Fibroblast of gingiva (primary cell): ENCODE results near the gene LRP6.
"Not testable (repeated sequence)": the region's sequence is repeated elsewhere in the genome, so short reads cannot be mapped to it uniquely, and the experiment has no call there.

Experiments used
- DNase-seq: peaks from one replicate; pipeline ENCODE4 v3.0.0-alpha.2; 2011; ENCODE audit warnings: low read depth

The LRP6 gene

DNA sequence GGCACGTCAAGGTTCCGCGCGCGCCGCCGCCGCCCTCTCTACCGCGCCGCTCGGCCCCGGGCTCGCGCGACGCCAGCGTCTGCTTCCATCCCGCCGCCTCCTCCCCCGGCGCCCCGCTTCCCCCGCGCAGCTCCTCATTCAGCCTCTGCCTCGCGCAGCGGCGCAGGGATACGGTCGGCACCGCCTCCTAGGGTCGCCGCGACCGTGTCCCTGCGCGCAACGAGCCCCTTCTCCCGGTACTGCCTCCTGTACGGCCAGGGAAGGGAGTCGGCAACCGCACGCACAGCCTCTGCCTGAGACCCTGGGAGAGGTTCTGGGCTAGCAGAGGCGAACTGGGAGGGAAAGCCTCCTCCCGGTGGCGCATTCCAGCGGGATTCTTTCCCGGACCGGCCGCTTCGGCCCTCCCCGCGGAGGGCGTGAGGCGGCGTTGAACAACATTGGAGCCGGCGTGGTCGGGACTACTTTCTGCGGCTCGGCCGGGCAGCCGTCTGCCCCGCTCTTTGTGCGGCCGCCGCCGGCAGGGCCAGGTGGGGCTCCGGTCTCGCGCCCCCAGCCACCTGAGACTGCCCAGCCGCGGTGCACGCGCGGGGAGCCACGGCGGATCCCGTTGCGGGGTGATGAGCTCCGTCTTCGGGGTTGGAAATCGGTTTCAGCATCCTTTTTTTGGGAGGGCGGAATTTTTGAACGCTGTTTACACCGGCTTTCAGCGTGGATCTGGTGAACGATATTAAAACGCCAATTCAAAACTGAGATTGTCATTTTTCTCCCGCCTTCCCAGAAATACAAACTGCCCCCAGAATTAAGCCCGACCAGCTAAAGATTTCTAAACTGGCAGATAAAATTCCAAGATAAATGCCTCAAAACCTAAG lies at the start of gene LRP6:
Gene LRP6 (minus strand): TSS at position 172 of the 869 bp plus-strand sequence. CDS start 309 bp downstream, outside the sequence.
- peak; percentile 96 for DNase-seq

DNA sequence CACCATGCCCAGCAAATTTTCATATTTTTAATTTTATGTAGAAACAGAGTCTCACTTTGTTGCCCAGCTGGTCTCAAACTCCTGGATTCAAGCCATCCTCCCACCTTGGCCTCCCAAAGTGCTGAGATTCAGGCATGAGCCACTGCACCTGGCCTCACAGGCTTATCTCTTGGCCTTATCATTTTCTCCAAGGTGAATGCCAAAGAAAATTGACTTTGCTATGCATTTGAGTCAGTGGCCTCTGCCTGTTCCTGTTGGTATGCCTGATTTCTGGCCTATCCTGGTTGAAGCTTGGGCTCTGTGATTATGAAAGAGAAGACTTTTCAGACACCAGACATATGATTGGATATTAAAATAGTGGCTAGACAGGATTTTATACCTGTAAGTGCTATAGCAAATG lies 49.0 kb upstream of the LRP6 start:
- DNase-seq = no peak

- DNase-seq = not testable (repeated sequence)
Observed at GRCh38 chr12:12310695-12311094, 43.9 kb upstream of the LRP6 start.

- DNase-seq = no peak
Observed at GRCh38 chr12:12305568-12306300, 38.9 kb upstream of the LRP6 start.

GRCh38 chr12:12302976-12303375 lies 36.1 kb upstream of the LRP6 start:
- DNase-seq = no peak

DNA sequence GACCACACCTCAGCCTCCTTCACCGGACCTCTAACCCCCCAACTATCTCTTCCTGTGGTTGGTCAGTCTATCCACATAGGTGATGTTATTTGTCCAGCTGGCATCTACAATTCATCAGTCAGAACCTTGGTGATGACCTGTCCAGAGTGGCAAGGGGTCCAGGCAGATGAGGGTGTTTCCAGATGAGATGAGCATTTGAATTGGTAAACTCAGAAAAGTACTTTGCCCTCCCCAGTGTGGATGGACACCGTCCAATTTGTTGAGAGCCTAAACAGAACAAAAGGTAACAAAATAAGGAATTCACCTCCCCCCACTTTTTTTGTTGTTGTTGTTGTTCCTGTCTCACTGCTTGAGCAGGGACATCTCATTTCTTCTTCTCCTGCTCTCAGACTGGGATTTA lies 34.3 kb upstream of the LRP6 start:
- DNase-seq = no peak

GRCh38 chr12:12297201-12297830 lies 30.5 kb upstream of the LRP6 start:
- no peak for DNase-seq

GRCh38 chr12:12294215-12295005 lies 27.6 kb upstream of the LRP6 start:
- DNase-seq = peak; percentile 9

DNA sequence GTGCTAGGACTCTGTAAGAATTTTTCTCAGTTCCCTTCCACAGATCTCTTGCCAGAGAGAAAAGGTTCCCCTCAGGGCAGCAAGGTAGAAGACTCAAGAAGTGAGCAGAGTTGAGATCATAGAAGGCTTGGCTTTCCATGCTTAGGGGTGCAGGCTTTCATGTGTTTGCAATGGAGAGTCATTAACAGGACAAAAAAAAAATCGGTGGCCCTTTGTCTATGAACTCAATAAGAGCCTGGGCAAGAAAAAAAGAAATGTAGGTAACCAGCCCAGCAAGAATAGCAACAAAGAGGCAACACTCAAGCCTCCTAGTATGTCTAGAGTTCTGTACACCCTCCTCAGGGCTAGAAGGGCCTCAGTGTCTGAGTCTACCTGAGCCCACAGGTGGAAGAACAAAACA lies 23.4 kb upstream of the LRP6 start:
- no peak for DNase-seq

DNA sequence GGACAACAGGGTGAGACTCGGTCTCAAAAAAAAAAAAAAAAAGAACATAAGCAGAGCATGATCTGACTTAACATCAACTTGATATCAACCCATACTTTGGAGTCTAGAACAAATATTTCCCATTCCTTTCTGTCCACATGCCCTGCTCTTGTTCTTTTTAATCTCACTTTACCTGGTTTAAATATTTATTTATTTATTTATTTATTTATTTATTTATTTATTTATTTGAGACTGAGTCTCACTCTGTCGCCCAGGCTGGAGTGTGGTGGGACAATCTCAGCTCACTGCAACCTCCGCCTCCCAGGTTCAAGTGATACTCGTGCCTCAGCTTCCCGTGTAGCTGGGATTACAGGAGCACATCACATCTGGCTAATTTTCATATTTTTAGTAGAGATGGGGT lies 19.6 kb upstream of the LRP6 start:
- no peak for DNase-seq

DNA sequence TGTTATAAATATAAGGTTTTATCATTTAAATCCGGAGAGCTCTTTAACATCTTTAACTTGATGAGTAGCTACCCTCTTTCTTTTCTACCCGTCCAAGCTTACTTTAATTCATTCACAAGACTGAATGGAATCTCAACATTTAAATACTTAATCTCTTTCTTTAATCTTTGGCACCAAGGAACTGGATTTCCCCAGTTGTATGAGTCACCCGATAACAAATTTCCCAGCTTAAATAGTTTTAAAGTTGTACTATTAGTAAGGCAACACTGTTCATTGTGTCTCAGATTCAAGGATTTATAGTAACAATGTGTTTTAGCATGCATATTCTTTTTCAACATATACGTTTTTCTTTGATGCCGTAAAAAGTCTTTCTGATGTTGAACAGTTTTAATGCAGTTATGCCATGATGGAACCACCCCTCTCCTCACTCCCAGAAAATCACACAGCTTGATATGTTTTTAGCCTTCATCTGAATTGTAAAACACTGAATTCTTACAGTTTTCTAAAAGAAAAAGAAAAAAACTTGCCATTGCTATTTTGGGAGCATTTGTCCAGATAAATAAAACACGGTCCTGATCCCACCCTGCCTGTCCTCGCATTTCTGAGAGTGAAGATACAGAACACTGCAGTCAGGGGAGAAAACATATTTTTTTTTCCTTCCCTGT lies 16.0 kb upstream of the LRP6 start:
- no peak for DNase-seq

GRCh38 chr12:12282202-12282601 lies 15.4 kb upstream of the LRP6 start:
- DNase-seq = no peak

GRCh38 chr12:12281134-12281533 lies 14.3 kb upstream of the LRP6 start:
- no peak for DNase-seq

- peak; percentile 34 for DNase-seq
Observed at GRCh38 chr12:12278899-12279298, 12.1 kb upstream of the LRP6 start.

DNA sequence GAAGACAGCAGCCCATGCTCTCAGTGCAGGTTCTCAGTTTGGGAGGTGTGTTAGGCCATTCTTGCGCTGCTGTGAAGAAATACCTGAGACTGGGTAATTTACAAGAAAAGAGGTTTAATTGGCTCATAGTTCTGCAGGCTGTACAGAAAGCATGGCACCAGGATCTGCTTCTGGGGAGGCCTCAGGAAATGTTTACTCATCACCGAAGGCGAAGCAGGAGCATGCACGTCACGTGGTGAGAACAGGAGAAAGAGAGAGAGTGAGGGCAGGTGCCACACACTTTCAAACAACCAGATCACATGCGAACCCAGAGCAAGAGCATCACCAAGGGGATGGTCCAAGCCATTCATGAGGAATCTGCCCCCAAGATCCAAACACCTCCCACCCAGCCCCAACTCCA lies 9.0 kb upstream of the LRP6 start:
- DNase-seq = no peak

DNA sequence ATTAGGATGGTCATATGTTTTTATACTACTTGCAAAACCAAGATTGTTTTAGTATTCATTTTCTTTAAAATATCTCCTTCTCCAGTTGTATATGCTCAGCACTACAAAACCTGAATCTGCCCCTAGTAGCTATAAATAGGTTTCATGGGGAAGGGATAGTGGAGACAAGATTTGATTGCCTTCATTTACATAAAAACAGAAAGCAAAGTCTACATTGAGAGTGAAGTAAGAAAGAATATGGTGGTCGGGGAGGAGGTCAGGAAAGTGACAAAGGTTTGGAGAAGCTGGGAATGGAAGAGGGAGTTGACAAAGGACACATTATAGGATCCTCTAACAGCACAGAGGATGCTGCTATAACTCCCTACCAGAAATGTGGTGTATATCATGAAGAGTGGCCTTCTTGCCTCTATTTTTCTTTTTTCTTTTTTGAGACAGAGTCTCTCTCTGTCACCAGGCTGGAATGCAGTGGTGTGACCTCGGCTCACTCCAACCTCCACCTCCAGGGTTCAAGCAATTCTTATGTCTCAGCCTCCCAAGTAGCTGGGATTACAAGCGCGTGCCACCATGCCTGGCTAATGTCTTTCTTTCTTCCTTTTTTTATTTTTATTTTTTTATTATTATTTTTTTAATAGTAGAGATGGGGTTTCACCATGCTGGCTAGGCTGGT lies 6.6 kb upstream of the LRP6 start:
- DNase-seq = no peak

DNA sequence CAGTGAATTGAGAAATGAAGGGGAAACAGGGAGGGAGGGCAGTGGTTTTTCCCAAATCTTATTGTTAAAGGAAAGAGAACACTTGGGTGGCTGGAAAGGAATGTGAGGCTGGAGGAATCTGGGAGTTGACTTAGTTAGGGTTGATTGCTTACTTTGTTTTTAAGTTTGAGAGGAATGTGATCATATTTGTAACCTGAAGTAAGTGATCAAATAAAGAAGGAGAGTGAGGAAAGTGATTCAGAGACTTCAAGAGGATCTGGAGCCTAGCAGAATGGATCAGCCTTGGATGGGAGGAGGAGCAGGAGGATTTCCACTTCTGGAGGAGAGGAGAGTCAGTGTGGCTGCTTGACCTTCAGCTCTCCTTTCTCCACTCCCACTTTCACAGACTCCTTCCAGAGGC lies 6.0 kb upstream of the LRP6 start:
- no peak for DNase-seq

DNA sequence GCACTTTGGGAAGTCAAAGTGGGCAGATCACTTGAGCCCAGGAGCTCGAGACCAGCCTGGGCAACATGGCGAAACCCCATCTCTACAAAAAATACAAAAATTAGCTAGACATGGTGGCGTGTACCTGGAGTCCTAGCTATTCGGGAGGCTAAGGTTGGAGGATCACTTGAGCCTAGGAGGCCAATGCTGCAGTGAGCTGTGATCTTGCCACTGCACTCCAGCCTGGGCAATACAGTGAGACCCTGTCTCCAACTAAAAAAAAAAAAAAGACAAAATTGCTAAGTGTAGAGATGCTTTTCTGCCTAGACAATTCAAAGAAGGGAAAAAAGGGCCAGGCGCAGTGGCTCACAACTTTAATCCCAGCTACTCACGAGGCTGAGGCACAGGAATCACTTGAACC lies 3.4 kb upstream of the LRP6 start:
- no peak for DNase-seq

- no peak for DNase-seq
Observed at GRCh38 chr12:12267742-12268200, 927 bp upstream of the LRP6 start.

DNA sequence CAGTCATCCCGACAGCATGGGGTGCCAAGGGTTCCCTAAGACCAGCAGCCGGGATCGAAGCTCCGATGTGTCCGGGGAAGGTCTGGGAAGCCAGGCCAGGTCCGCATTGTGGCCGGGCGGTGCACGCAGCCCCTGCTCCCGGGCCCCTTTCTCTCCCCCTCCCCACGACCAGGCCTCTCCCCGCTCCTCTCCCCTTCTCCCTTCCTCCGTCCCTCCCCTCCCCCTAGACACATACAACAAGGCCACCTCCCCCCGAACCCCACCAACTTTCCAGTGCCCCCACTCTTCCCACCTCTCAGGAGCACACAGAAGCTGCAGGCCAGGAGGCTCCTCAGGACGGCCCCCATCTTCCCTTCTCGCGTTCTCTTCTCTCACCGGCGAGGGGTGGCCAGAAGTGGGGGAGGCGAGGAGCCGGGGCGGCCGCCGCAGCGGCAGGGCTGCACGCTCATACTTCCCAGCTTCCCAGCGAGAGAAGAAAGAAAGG lies 413 bp downstream of the LRP6 start:
- no peak for DNase-seq
